Smooth muscle cell (in vitro differentiated cells): ENCODE results near the gene ABCA4. TPM values are rescaled to one million over a fixed set of nuclear protein-coding genes. Genes with fewer than 3 reads are reported as not detected.

ENCODE experiments used
- DNase-seq: peaks from one replicate; lab custom pipeline; 2025; ENCODE audit not compliant: unreplicated experiment; lab: John Stamatoyannopoulos, UW
- H2AFZ ChIP-seq: fragments of 200-600 bp; sonication (generic); 2 replicates; pipeline ENCODE4 v1.6.0; 2016; ENCODE audit warnings: antibody characterized with exemption, low read depth, mild to moderate bottlenecking
- H3F3A ChIP-seq: fragments of 200-600 bp; sonication (generic); 2 replicates; pipeline ENCODE4 v1.6.0; 2017; ENCODE audit warnings: antibody characterized with exemption, low read depth
- H3K27ac ChIP-seq: fragments of 200-600 bp; sonication (generic); 2 replicates; pipeline ENCODE4 v1.5.1; 2016; ENCODE audit warnings: low read depth, mild to moderate bottlenecking
- H3K27me3 ChIP-seq: fragments of 200-600 bp; sonication (generic); 2 replicates; pipeline ENCODE4 v1.6.1; 2016; ENCODE audit warnings: low read depth, mild to moderate bottlenecking
- H3K36me3 ChIP-seq: fragments of 200-600 bp; sonication (generic); 2 replicates; pipeline ENCODE4 v1.5.1; 2016; ENCODE audit warnings: low read depth
- H3K4me1 ChIP-seq: fragments of 200-600 bp; sonication (generic); 2 replicates; pipeline ENCODE4 v1.5.1; 2016; ENCODE audit warnings: low read depth
- H3K4me2 ChIP-seq: fragments of 200-600 bp; sonication (generic); 2 replicates; pipeline ENCODE4 v1.6.0; 2016; ENCODE audit warnings: mild to moderate bottlenecking
- H3K4me3 ChIP-seq: fragments of 200-600 bp; sonication (generic); 2 replicates; pipeline ENCODE4 v1.5.1; 2016; ENCODE audit warnings: mild to moderate bottlenecking
- H3K79me2 ChIP-seq: fragments of 200-600 bp; sonication (generic); 2 replicates; pipeline ENCODE4 v1.6.0; 2016; ENCODE audit warnings: low read depth, mild to moderate bottlenecking
- H3K9ac ChIP-seq: fragments of 200-600 bp; sonication (generic); 2 replicates; pipeline ENCODE4 v1.6.0; 2016; ENCODE audit warnings: low read depth
- H3K9me3 ChIP-seq: fragments of 200-600 bp; sonication (generic); replicated peaks from 2 replicates; pipeline ENCODE4 v1.5.1; 2016; ENCODE audit warnings: low read depth
- H4K20me1 ChIP-seq: fragments of 200-600 bp; sonication (generic); 2 replicates; pipeline ENCODE4 v1.6.0; 2016; ENCODE audit warnings: low read depth
- WGBS: methylation state at CpG from one replicate; pipeline ENCODE4 v1.1.7; 2016; ENCODE audit warnings: low lambda C conversion rate; 5-methylcytosine and 5-hydroxymethylcytosine counted together
- polyA plus RNA-seq: library from polyadenylated mRNA; unstranded; fragments of >200 nt; fragmentation: Nextera tagmentation; extraction: Ambion mirVana; gene quantifications from 2 replicates; pipeline ENCODE4 v1.2.1, GENCODE V29; 2016
- total RNA-seq: library from RNA; depleted of rRNA; stranded (reverse); fragments of >200 nt; gene quantifications from 2 replicates; pipeline ENCODE4 v1.2.3, GENCODE V29; 2014
- TF ChIP-seq, protein P1 (sequence below): fragments of 200-600 bp; sonication (generic); IDR thresholded peaks from 2 replicates; pipeline ENCODE4 v1.5.1; 2017; ENCODE audit warnings: borderline replicate concordance, mild to moderate bottlenecking, antibody characterized with exemption; ENCODE audit not compliant: insufficient read depth, poor library complexity, severe bottlenecking

The ABCA4 gene
- total and polyA plus RNA-seq, 2 experiments from 2014 or later, result 0.46 to 0.99 TPM

DNA sequence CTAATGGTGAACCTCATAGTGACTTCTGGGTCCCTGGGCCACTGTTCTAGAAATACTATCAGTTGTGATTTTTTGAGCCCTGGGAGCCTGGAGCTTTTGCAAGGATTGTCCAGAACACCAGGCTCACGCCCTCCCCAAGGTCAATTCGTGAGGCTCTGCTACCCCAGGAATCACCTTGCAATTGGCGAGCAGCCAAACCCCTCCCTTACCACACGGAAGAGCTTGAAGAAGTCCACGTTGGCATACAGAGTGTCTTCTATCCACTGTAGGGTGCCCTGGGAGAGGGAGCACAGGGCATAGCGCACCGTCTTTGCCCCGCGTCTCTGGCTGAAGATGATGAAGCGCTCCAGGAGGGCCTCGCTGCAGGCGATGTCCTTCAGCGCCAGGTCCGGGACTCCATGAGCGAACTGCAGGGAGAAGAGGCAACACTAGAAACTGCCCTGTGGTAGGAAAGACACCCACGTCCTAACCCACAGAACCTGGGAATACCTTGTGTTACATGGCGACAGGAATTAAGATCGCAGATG, 22.3 kb downstream of the ABCA4 start:
- 95% methylated on average over 18 of the region's 18 CpGs for WGBS
- H3K79me2 ChIP-seq, result no peaks in the 10 kb centered on the region
- peak overlapping the region; percentile 93 for H3K27ac ChIP-seq
- H3K27me3 ChIP-seq, result no peaks in the 10 kb centered on the region
- no peak overlapping the region for H3K4me2 ChIP-seq
- TF ChIP-seq, protein P1, sequence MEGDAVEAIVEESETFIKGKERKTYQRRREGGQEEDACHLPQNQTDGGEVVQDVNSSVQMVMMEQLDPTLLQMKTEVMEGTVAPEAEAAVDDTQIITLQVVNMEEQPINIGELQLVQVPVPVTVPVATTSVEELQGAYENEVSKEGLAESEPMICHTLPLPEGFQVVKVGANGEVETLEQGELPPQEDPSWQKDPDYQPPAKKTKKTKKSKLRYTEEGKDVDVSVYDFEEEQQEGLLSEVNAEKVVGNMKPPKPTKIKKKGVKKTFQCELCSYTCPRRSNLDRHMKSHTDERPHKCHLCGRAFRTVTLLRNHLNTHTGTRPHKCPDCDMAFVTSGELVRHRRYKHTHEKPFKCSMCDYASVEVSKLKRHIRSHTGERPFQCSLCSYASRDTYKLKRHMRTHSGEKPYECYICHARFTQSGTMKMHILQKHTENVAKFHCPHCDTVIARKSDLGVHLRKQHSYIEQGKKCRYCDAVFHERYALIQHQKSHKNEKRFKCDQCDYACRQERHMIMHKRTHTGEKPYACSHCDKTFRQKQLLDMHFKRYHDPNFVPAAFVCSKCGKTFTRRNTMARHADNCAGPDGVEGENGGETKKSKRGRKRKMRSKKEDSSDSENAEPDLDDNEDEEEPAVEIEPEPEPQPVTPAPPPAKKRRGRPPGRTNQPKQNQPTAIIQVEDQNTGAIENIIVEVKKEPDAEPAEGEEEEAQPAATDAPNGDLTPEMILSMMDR, result no peak
- H2AFZ ChIP-seq, result no peak overlapping the region
- H3K9me3 ChIP-seq, result no peaks in the 10 kb centered on the region
- H3K36me3 ChIP-seq, result no peaks in the 10 kb centered on the region
- H3K4me3 ChIP-seq, result no peak overlapping the region
- H3K9ac ChIP-seq, result no peak overlapping the region
- H3K4me1 ChIP-seq, result peaks cover 27% of the 10 kb centered on the region
- no peaks in the 10 kb centered on the region for H4K20me1 ChIP-seq
- H3F3A ChIP-seq, result peaks cover 45% of the 10 kb centered on the region
- DNase-seq, result no peak

DNA sequence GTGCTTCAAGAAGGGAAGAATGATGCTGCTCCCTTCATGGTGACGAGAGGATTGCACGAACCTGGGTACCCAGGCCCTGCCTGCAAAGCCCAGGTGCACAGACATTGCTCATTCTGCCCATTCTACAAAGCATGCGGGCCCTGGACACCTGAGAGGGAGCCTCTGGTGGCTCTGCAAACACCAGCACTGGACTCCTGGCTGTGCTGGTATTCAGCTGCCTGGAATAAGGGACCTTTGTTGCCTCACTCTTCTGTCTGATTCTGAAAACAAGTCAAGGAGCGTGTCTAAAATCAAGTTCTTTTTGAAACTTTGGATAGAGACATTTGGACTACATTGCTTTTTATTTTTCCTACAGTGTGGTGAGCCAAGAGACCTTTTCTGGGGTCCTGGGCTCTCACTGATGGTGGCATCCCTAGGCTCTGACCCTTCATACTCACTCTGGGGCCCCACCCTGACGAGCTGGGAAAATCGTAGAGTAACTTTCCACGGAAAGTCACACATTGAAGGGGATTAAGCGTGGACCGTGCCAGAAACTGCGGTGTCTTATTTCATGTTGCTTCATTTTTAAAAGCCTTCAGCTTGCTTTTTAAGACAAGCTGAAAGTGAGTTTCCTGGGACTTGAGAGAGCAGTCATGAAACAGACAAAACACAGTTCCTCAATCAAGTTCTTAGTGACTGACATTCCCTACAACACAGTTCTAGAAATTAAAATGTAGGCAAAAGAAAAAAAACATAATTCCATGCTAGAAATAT, 24.0 kb downstream of the ABCA4 start:
- Histone ChIP-seq H3K79me2 (no peaks in the 10 kb centered on the region), H3K4me2 (peak overlapping the region; percentile 75), H3K9ac (peak overlapping the region; percentile 20), H3K9me3 (no peaks in the 10 kb centered on the region), H3F3A (peaks cover 37% of the 10 kb centered on the region), H3K27me3 (no peaks in the 10 kb centered on the region), H3K4me1 (peaks cover 37% of the 10 kb centered on the region), H4K20me1 (no peaks in the 10 kb centered on the region), H3K36me3 (no peaks in the 10 kb centered on the region), H3K4me3 (no peak overlapping the region), H2AFZ (no peak overlapping the region), H3K27ac (peak overlapping the region; percentile 93)
- no peak for DNase-seq
- TF ChIP-seq, protein P1, result no peak
- 37% methylated on average over 10 of the region's 10 CpGs for WGBS

DNA sequence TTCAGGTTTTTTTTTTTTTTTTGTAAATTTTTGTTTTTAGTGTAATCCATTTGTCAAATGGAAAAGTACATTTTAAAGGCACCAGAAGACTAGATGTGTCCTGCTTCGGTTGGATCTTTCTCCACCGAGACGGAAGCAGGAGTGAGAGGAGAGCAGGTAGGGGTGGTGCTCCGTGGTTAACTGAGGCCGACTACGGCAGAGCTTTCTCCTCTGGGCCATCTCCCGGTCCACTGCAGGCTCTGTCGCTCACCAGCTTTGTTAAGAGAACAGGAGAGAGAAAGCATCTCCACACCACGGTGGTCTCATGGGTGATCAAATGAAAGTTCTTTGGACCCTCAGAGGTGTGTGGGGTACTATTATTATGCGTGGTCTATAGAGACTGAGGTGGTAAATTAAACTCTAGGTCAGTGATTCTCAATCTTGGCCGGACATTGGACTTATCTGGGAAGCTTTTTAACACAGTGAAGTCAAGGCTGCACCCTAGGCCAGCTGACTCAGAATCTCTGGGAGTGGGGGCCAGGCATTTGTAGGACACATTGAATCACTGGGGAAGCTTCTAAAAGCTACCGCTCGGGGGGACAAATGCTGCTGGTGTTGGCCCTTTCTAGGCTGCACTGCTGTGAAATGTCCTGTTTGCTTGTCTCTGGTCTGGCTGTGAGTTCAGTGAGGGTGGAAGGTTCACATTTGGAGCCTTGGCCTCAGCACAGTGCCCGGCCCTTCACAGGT, 25.0 kb downstream of the ABCA4 start:
- no peaks in the 10 kb centered on the region for H3K79me2 ChIP-seq
- no peak overlapping the region for H3K9ac ChIP-seq
- no peak for DNase-seq

More for the DNA sequence above, 25.0 kb downstream of the ABCA4 start:
- H3K27me3 ChIP-seq, result no peaks in the 10 kb centered on the region
- peak overlapping the region; percentile 75 for H3K4me2 ChIP-seq
- no peak overlapping the region for H3K4me3 ChIP-seq
- peak overlapping the region; percentile 93 for H3K27ac ChIP-seq
- no peak overlapping the region for H2AFZ ChIP-seq
- H3K36me3 ChIP-seq, result no peaks in the 10 kb centered on the region
- H3K9me3 ChIP-seq, result no peaks in the 10 kb centered on the region
- H4K20me1 ChIP-seq, result no peaks in the 10 kb centered on the region
- H3F3A ChIP-seq, result peaks cover 40% of the 10 kb centered on the region
- H3K4me1 ChIP-seq, result peaks cover 34% of the 10 kb centered on the region
- TF ChIP-seq, protein P1, result no peak
- 77% methylated on average over 14 of the region's 14 CpGs for WGBS
